Neutrophil (primary cell): ENCODE data around the gene ST3GAL5.
"Not testable (repeated sequence)": the region's sequence is repeated elsewhere in the genome, so short reads cannot be mapped to it uniquely, and the experiment has no call there.

Source experiments
- H3K27ac ChIP-seq: fragments of 200-600 bp; sonication (generic); 2 replicates; pipeline ENCODE4 v1.5.1; 2016; ENCODE audit warnings: mild to moderate bottlenecking, moderate library complexity
- H3K27me3 ChIP-seq: fragments of 200-600 bp; sonication (generic); 2 replicates; pipeline ENCODE4 v1.6.0; 2016; ENCODE audit warnings: mild to moderate bottlenecking
- H3K36me3 ChIP-seq: fragments of 200-600 bp; sonication (generic); 2 replicates; pipeline ENCODE4 v1.5.1; 2017
- H3K4me1 ChIP-seq, 2 experiments: fragments of 200-600 bp in 1 of 2; sonication (generic) in 1 of 2; 1 replicate in 1 of 2; 2 replicates in 1 of 2; pipeline versions ENCODE4 v1.5.1 to v1.6.1; 2013 to 2016; ENCODE audit warnings: low read depth in 1 of 2, low read length in 1 of 2, mild to moderate bottlenecking in 1 of 2, moderate library complexity in 1 of 2; ENCODE audit not compliant: control insufficient read depth in 1 of 2, insufficient read depth in 1 of 2
- H3K4me3 ChIP-seq, 2 experiments: fragments of 200-600 bp in 1 of 2; sonication (generic) in 1 of 2; 1 replicate in 1 of 2; 2 replicates in 1 of 2; pipeline ENCODE4 v1.5.1; 2013 to 2016; ENCODE audit warnings: low read depth in 1 of 2, low read length in 1 of 2, mild to moderate bottlenecking in 1 of 2, moderate library complexity in 1 of 2
- H3K9me3 ChIP-seq: fragments of 200-600 bp; sonication (generic); 2 replicates; pipeline ENCODE4 v1.5.1; 2016
- TF ChIP-seq, protein P1 (sequence below): fragments of 200-600 bp; sonication (generic); IDR thresholded peaks from 2 replicates; pipeline ENCODE4 v1.5.1; 2016; ENCODE audit warnings: antibody characterized with exemption

ST3GAL5 gene

DNA sequence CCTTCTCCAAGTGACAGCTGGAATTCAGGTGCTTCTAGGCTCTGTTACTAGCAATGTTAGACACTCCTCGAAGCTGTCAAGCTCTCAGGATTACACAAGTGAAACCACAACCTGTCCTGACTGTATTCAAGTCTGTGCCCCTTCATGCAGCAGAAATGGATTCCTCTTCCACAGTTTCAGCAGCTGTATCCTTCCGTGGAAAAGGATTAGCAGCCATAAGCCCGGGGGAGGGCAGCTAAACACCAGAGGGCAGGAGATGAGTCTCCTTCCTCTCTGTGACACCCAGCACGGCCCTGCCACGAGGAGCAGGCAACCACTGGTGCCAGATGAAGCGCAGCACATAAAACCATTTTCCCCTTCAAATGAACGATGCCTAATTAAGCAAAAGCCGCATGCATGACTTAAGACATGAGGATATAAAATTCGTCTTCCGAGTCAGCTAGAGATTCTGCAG, 1.2 kb downstream of the ST3GAL5 start:
- peaks cover 22 to 29% of the 10 kb centered on the region in 2 experiments for H3K4me1 ChIP-seq
- H3K27ac ChIP-seq, result no peak overlapping the region
- TF ChIP-seq, protein P1, sequence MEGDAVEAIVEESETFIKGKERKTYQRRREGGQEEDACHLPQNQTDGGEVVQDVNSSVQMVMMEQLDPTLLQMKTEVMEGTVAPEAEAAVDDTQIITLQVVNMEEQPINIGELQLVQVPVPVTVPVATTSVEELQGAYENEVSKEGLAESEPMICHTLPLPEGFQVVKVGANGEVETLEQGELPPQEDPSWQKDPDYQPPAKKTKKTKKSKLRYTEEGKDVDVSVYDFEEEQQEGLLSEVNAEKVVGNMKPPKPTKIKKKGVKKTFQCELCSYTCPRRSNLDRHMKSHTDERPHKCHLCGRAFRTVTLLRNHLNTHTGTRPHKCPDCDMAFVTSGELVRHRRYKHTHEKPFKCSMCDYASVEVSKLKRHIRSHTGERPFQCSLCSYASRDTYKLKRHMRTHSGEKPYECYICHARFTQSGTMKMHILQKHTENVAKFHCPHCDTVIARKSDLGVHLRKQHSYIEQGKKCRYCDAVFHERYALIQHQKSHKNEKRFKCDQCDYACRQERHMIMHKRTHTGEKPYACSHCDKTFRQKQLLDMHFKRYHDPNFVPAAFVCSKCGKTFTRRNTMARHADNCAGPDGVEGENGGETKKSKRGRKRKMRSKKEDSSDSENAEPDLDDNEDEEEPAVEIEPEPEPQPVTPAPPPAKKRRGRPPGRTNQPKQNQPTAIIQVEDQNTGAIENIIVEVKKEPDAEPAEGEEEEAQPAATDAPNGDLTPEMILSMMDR, result no peak
- peaks cover 69% of the 10 kb centered on the region for H3K27me3 ChIP-seq
- no peaks in the 10 kb centered on the region for H3K36me3 ChIP-seq
- H3K4me3 ChIP-seq, result peak overlapping the region; percentile 74 to 91
- no peaks in the 10 kb centered on the region for H3K9me3 ChIP-seq

DNA sequence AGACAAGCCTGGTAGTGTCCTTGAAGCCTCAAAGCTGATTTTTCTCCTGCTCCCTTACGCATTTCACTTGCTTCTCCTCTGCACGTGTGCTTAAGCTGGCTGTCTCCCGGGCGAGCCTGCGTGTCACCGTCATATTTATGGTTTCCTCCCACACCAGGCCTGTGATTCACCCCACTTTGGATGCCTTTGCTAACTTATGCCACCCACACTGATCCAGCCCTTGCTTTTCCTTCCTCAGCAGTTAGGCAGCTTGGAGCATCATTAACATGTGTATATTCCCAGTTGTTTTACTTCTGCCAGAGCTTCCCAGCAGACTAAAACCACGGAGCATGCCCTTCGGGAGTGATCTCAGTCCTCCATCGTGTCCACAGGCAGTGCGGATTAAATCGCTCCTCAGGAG, 2.2 kb downstream of the ST3GAL5 start:
- Histone ChIP-seq H3K9me3 (no peaks in the 10 kb centered on the region), H3K4me3 (no peak overlapping the region), H3K4me1 (peaks cover 22 to 29% of the 10 kb centered on the region in 2 experiments), H3K27me3 (peaks cover 59% of the 10 kb centered on the region), H3K36me3 (no peaks in the 10 kb centered on the region), H3K27ac (no peak overlapping the region)
- TF ChIP-seq, protein P1, result no peak

DNA sequence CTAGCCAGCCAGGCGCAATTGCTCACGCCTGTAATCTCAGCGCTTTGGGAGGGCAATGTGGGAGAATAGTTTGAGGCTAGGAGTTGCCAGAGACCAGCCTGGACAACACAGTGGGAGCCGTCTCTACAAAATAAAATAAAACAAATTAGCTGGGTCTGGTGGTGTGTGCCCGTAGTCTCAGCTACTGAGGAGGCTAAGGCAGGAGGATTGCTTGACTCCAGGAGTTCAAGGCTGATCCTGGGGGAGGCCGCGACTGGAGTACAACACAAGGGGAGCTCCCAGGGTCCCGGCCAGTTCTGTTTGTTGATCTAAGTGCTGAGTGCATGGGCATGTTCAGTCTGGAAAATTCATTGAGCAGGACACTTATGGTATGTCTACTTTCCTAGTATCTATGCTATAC, 2.6 kb downstream of the ST3GAL5 start:
- Histone ChIP-seq H3K27me3 (peaks cover 55% of the 10 kb centered on the region), H3K27ac (no peak overlapping the region), H3K9me3 (no peaks in the 10 kb centered on the region), H3K36me3 (no peaks in the 10 kb centered on the region), H3K4me1 (peaks cover 22 to 29% of the 10 kb centered on the region in 2 experiments), H3K4me3 (no peak overlapping the region)
- TF ChIP-seq, protein P1, result no peak

DNA sequence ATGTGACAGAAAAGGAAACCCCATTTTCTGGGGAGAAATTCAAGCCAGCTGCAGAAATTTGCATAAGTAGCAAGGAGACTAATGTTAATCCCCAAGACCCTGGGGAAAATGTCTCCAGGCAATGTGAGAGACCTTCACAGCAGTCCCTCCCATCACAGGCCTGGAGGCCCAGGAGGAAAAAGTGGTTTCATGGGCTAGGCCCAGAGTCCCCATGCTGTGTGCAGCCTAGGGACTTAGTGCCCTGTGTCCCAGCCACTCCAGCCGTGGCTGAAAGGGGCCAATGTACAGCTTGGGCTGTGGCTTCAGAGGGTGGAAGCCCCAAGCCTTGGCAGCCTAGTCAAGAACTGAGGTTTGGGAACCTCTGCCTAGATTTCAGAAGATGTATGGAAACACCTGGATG, 7.0 kb downstream of the ST3GAL5 start:
- not testable (repeated sequence) for H3K36me3 ChIP-seq, H3K4me3 ChIP-seq, H3K4me1 ChIP-seq, H3K27ac ChIP-seq, H3K9me3 ChIP-seq
- peaks cover 11% of the 10 kb centered on the region for H3K27me3 ChIP-seq

DNA sequence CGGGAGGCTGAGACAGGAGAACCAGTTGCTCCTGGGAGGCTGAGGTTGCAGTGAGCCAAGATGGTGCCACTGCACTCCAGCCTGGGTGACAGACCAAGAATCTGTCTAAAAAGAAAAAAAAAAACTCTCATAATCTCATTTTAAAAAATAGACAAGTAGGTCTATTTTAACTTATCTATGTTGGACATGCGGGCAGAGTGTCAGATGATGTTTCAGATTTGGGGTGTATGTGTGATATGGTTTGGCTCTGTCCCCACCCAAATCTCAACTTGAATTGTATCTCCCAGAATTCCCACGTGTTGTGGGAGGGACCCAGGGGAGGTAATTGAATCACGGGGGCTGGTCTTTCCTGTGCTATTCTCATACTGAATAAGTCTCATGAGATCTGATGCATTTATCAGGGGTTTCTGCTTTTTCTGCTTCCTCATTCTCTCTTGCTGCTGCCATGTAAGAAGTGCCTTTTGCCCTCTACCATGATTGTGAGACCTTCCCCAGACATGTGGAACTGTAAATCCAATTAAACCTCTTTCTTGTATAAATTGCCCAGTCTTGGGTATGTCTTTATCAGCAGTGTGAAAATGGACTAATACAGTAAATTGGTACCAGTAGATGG, 8.0 kb downstream of the ST3GAL5 start:
- H3K4me1 ChIP-seq, H3K27ac ChIP-seq, H3K27me3 ChIP-seq, H3K4me3 ChIP-seq, H3K36me3 ChIP-seq, H3K9me3 ChIP-seq: not testable (repeated sequence)

DNA sequence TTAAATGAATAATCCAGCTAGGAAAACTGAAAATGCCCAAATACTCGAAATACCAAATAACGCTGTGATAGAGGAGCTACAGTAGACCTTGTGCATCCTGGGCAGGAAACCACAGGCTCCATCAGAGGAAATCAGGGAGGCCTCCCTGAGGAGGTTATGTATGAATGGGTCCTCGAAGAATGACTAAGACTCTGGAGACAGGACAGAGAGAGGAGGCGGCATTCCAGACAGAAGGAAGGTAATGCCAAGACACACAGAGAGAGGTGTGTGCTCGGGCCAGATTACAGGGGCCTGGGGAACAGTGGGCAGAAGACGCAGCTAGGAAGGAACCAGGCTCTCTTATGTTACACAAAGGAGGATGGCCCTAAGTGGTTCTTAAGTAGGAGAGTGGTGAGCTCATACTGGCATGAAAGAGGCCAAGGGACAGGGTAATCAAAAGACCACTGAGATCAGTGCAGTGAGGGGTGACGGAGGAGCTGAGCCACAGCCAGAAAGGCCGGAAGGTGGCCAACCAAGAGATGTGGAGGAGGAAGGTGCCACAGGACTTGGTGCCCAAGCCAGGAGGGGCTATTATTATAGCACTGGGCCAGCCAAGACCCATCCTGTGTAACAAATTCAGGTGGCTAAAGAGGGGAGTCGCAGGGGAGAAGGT, 9.9 kb downstream of the ST3GAL5 start:
- no peaks in the 10 kb centered on the region for H3K36me3 ChIP-seq
- H3K4me3 ChIP-seq, result no peak overlapping the region
- H3K27me3 ChIP-seq, result no peaks in the 10 kb centered on the region
- H3K9me3 ChIP-seq, result no peaks in the 10 kb centered on the region
- no peak overlapping the region for H3K27ac ChIP-seq
- H3K4me1 ChIP-seq, result peaks cover 8 to 9% of the 10 kb centered on the region in 2 experiments
- TF ChIP-seq, protein P1, result no peak
